Esophagus mucosa (tissue), 1 donor: ENCODE data around the gene NETO2. TPM values are rescaled to one million over a fixed set of nuclear protein-coding genes. Genes with fewer than 3 reads are reported as not detected.
"Not testable (repeated sequence)": the region's sequence is repeated elsewhere in the genome, so short reads cannot be mapped to it uniquely, and the experiment has no call there.

Experiments used
- ATAC-seq: fragments of 200-7000 bp; cut with Tn5 transposase; one replicate; pipeline ENCODE4 v1.9.1; 2020
- total RNA-seq: library from RNA; stranded (reverse); gene quantifications from one replicate; pipeline ENCODE4 v1.2.4, GENCODE V29; 2023
- donor health status: DM: yes; HTN: yes; CAD: no.

Gene NETO2
- total RNA-seq, 1 donor from 2014 or later = 12.0 TPM

GRCh38 chr16:47132308-47132707 is 11.4 kb downstream of the NETO2 start:
- ATAC-seq = no peak

GRCh38 chr16:47129755-47130435 is 13.8 kb downstream of the NETO2 start:
- ATAC-seq = no peak

- ATAC-seq = no peak
Observed at GRCh38 chr16:47127541-47127940, 16.2 kb downstream of the NETO2 start.

GRCh38 chr16:47125757-47126156 is 18.0 kb downstream of the NETO2 start:
- no peak for ATAC-seq

- no peak for ATAC-seq
Observed at GRCh38 chr16:47113130-47113529, 30.6 kb downstream of the NETO2 start.

GRCh38 chr16:47110939-47111338 is 32.8 kb downstream of the NETO2 start:
- ATAC-seq = no peak

- no peak for ATAC-seq
Observed at GRCh38 chr16:47109361-47109760, 34.4 kb downstream of the NETO2 start.

GRCh38 chr16:47102921-47103320 is 40.8 kb downstream of the NETO2 start:
- ATAC-seq = not testable (repeated sequence)

- ATAC-seq = not testable (repeated sequence)
Observed at GRCh38 chr16:47097154-47097553, 46.6 kb downstream of the NETO2 start.

GRCh38 chr16:47096297-47096696 is 47.4 kb downstream of the NETO2 start:
- no peak for ATAC-seq

GRCh38 chr16:47084198-47084597 is 59.5 kb downstream of the NETO2 start:
- no peak for ATAC-seq

GRCh38 chr16:47082099-47082865 is 61.5 kb downstream of the NETO2 start:
- no peak for ATAC-seq

GRCh38 chr16:47081115-47081514 is 62.6 kb downstream of the NETO2 start:
- no peak for ATAC-seq

GRCh38 chr16:47079860-47080259 is 63.9 kb downstream of the NETO2 start:
- ATAC-seq = no peak

- ATAC-seq = no peak
Observed at GRCh38 chr16:47073223-47074155, 70.3 kb downstream of the NETO2 start.

GRCh38 chr16:47072158-47072557 is 71.6 kb downstream of the NETO2 start:
- no peak for ATAC-seq

- ATAC-seq = no peak
Observed at GRCh38 chr16:47069841-47070584, 73.7 kb downstream of the NETO2 start.

GRCh38 chr16:47069313-47069712 is 74.4 kb downstream of the NETO2 start:
- ATAC-seq = no peak

GRCh38 chr16:47067203-47067602 is 76.5 kb downstream of the NETO2 start:
- no peak for ATAC-seq

GRCh38 chr16:47065766-47066688 is 77.7 kb downstream of the NETO2 start:
- no peak for ATAC-seq

GRCh38 chr16:47064775-47065174 is 79.0 kb downstream of the NETO2 start:
- no peak for ATAC-seq
